Measurements from ENCODE around the gene COBLL1.

Gene COBLL1

DNA sequence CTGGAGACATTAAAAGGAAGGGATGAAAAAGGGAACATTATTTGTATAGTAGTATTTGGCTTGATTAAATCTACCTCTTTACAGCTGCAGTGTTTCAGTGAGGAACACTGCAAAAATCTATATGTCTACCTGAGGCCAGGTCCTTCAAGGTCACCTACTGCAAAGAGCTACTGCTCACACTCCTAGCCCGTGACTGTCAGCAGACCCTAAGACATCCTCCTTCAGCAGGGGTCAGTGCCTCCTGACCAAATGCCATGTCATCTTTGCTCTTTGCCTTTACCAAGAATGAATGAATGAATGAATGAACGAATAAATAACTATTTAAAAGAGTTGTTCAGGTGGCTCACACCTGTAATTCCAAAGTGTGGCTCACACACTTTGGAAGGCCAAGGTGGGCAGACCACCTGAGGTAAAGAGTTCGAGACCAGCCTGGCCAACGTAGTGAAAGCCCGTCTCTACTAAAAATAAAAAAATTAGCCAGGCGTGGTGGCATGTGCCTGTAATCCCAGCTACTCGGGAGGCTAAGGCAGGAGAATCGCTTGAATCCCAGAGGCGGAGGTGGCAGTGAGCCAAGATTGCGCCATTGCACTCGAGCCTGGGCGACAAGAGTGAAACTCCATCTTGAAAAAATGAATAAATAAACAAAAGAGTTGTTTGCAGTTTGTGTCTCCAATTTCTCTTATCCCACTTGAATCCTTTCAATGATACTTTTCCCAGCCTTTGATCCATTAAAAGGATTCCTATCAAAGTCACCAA is 136.0 kb downstream of the COBLL1 start:
- DNase-seq, result no peak

DNA sequence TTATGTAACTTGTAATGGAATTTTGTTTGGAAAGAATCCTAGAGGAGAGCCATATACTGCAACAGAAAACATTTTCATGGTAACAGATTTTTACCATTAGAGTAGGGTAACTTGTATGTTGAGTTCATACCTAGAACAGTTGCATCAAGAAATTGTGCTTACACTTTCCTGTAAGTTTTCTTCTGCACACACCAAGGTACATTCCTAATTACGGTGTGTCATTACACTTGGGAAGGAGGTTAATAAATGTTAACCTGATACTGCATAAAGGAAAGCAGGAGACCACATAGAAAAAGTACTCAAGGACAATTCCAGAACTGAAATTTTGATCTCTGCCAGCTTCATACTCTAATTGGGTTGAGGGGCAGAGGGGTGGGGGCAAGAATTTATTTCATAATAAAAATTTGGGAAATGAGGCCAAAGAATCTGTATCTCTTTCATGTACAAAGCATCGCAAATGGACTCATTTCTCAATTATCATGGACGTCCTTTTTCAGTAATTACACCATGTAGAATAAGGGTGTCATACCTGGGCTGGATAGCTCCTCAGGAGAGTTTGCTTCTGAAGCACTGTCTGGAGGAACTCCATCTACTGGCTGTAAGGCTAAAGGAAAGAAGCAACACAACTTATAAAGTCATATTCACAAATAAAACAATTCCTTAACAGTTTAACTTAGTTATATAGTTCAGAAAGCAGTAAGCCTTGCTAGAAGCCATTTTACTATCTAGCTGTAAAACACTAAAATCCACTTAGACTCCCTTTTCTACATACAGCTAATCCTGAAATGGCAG is 137.5 kb downstream of the COBLL1 start:
- no peak for DNase-seq

- no peak for DNase-seq
Observed at GRCh38 chr2:164701565-164701964, 140.1 kb downstream of the COBLL1 start.

GRCh38 chr2:164700390-164700789 is 141.2 kb downstream of the COBLL1 start:
- DNase-seq, result no peak

DNA sequence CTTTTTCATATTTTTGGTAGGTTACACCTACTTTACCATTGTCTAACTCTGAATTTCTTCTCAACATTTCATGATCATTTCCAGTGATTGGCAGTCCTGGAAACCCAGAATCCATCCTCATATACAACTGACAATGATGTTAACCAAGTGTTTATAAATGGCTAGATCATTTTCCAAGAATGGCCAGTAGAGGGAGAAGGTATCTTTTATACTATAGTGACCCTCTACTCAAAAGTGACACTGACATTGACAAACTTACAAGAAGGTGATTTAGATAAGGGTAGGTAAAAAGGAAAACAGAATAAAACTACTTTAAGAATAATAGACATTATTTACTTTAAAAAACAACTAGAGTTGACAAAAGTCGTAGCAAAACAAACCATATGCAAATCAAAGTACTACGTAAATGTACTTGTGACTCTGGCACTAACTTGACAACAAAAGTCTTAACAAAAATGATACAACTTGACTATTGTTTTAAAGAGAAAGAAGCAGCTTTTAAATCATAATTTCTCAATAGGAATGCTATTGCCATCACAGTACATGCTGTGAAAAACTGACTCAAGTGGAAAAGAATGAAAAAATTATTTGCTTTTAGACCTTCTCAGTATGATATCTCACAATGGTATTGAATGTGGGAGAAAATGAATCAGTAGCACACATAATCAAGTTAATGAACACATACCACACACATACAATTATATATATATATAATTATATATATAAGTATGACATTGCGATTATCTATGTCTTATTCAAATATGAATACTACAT is 143.7 kb downstream of the COBLL1 start:
- DNase-seq, result no peak

- DNase-seq, result no peak
Observed at GRCh38 chr2:164696634-164697033, 145.0 kb downstream of the COBLL1 start.

DNA sequence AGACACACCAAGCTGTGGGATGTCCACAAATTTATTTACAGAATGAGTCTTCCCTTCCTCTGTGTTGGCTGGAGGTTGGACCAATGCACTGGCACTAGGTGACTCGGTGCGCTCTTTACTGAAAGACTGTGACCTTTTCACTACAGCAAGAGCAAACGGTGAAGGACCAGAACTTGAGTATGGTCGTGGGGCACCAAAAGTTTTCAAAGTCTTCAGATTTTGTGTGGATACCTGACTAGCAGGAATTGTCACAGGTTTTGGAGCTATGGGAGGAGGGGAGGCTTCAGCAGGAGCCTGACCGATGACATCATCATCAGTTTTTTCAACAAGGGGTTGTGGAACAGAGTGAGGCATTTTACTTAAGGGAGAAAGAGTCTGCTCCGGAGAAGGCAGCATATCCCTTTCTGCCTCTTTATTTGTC is 147.3 kb downstream of the COBLL1 start:
- DNase-seq, result no peak

DNA sequence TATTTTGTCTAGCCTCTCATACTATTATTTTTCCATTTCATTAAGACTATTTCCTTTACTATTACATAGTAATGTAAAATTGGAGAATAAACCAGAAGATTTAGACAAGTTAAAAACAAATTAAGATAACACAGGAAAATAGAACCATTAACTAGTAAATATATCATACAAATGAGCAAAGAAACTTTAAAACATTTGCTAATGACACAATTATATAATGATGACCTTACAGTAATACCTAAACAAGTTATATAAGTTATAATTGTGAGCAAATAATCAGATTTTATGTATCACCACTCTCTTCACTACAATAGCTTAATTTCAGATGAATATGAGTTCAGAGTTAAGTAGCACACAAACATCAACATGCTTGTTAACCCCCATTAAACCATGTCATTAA is 147.8 kb downstream of the COBLL1 start:
- no peak for DNase-seq

- DNase-seq, result no peak
Observed at GRCh38 chr2:164693390-164693789, 148.2 kb downstream of the COBLL1 start.

GRCh38 chr2:164692958-164693357 is 148.7 kb downstream of the COBLL1 start:
- DNase-seq, result no peak

DNA sequence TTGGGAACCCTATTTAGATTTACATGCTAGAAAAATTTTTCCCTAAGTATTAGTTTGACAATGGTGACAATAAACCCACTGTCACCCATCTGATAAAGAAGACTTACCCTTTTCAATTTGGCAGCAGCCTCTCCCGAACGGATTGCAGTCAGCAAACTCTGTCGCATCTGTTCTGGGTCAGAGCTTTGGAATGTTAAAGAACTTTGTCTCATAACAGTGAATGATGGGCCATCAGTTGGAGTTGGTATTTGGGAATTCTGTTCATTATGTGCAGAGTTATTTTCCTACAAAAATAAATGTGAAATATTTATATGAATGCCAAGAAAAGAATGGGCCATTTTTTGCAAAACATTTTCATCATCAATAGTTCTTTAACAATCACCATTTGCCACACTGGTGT is 149.5 kb downstream of the COBLL1 start:
- no peak for DNase-seq

DNA sequence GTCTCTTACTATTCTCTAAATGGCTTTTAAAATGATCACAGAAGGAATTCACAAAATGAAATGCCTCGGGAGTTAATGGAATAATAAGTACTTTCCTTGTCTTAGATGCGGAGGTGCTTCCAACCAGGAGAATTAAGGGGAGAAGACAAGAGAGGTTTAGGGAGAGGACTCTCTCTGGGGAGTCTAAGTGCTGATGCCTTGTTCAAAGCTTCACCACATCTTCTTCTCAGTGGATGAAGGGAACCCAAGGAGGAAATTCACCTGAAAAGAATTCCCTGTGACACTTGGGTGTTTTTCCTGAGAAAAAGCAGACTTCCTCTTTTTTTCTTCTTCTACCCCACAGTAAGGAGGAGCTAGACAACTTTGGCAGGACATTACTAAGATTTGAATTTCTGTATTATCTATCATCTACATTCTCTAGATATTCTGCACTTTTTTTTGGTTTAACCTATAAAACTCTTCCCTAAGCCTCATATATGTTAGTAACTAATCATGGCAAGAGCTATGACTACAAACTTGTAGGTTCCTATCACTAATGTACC is 150.2 kb downstream of the COBLL1 start:
- DNase-seq, result no peak

- no peak for DNase-seq
Observed at GRCh38 chr2:164690361-164690760, 151.3 kb downstream of the COBLL1 start.

- DNase-seq, result no peak
Observed at GRCh38 chr2:164688896-164689419, 152.7 kb downstream of the COBLL1 start.

DNA sequence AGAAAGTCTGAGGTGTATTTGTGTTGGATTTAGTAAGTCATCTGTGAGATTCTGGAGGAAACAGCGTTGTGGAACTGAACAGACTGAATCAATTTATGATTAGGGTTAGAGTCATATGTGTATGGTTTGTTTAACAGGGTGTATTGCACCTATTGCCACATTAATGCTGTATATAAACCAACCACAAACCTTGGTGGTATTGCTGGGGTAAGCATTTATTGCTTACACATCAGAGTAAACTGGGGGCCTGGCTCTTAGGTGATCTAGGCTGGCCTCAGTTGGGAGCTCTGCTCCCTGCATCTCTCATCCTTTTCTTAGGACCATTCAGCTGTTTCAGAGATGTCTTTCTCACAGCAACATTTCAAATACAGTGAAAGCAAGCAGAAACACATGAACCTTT is 160.6 kb downstream of the COBLL1 start:
- no peak for DNase-seq

- no peak for DNase-seq
Observed at GRCh38 chr2:164678631-164679149, 162.9 kb downstream of the COBLL1 start.

- DNase-seq, result no peak
Observed at GRCh38 chr2:164677733-164678132, 163.9 kb downstream of the COBLL1 start.

GRCh38 chr2:164677271-164677670 is 164.4 kb downstream of the COBLL1 start:
- DNase-seq, result no peak

DNA sequence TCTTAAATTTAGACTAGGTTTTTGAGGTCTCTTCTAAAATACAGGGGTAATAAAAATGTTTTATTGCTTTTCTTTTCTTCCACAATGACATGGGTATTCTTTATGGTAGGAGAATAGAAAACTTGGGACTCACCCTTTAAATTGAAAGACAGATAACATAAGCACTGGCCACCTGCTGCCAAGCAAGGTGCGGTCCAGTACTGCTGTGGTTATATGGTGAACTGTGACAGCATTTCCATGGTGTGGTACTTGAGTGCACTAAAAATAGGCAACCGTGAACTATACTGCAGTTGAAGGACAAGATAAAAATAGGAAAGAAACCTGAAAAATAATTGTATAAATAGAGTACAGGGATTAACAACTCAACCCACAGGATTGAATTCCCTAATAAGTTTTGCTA is 165.9 kb downstream of the COBLL1 start:
- DNase-seq, result no peak

DNA sequence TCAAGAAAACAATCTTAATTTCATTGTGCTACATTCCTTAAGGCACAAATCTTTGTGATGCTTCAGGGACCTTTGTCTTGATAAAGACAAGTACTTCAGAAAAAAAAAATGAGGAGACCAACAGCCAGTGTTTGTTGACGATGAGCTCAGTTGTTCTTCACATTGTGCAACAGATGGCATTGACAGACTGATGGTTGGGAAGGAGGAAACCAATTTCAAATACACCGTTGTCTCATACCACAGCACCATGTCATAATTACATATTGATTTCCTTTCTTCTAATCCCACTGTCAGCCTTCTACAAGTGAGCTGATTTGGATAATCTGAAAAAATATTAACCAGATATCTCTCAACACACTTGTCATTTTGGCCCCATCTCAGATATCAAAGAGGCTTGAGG is 166.6 kb downstream of the COBLL1 start:
- no peak for DNase-seq

DNA sequence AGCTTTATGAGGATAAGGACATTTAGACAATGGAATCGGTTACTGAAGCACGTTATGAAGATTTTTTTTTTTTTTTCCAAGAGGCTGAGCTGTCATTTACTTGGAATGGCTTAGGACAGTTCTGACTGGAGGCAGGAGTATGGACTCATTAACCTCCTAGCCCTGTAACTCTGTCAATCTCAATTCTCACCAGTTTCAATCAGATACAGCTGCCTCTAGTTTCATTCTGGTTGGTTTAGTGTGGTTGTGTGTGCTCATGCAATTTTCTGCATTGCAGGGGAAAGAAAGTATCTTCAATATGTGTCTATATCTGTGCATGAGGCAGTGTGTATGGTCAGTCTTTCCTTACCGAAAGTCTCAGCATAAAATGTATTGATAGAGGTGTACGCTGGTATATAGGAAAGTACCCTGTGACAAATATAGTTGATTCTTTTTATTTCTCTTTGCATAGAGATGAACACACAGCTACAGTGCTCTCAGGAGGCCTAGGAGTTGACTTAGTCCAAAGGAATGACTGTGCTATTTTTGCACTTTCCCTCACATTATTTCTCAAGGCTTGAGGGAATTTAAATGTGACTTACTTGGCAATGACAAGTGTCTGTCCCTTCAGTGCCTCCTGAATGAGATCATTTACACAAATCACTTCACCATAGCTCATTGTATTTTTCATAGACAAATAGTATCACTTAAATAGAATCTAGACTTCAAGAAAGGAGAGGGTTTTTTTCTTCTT is 169.8 kb downstream of the COBLL1 start:
- no peak for DNase-seq

DNA sequence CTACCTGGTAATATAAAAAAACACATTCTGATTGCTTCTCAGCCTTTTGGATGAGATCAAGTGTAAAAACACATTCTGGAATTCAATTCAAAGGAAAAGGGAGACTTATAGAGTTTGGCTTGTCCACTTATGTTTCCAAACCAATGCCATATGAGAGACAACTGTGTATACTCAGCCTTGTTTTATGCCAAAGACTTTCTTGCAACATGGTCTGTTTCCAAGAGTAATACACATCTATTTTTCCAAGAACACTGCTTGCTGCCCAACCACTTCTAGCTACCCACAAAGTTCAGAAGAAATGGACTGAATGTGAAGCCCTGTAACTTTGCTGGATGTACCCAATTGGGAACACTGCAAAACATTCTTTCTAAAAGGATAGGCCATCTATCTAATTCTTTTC is 172.3 kb downstream of the COBLL1 start:
- DNase-seq, result no peak
